ENCODE measurements around the gene UBA1.
A peak's percentile ranks its signal among the peaks of the same experiment; 100 is the strongest.

The UBA1 gene

DNA sequence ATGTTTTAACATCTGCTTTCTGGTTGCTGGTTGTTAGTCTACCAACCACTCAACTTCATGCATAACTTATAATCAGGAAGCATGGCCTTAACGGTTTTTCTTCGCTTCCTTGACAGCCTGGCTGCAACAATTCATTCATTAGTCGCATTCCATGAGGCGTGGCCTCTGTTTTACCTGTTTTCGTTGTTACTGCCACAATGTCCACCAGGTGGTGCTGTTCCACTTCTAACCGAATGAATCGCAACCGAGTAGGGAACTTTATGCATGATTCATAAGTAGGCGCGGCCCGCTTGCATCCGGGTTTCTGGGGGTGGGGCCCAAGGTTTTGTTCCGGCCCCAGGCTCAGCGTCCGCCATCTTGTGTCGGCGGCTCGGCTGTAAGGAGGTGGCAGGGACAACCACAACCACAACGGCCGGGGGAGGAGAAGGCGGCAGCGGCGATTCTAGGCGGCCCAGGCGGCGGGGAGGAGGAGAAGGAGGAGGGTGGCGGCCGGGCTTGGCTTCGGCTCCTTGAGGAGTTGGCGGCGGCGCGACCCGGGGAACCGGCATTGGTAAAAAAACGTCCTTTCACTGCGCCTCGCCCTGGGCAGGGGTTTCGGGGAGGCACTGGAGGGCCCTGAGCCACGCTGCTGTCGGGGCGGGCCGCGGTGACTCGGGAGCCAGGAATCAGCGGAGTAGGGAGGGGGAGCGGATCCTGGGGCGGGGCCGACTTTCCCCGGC is at the start of gene UBA1:
Gene UBA1, plus strand, starts transcription at position 355 of the 719 bp plus-strand sequence. CDS start 4,974 bp downstream, outside the sequence.
- Histone ChIP-seq H3K79me2 (ENCODE audit: insufficient read depth, low read length) (peaks cover 38% of the 10 kb centered on the region), H3K27ac (ENCODE audit: low read depth, low read length, poor library complexity, severe bottlenecking) (peak within 1 kb of the TSS; percentile 98), H3K4me3 (ENCODE audit: low read depth, low read length, poor library complexity, severe bottlenecking) (peak within 1 kb of the TSS; percentile 91), H3K9ac (ENCODE audit: low read length) (peak within 1 kb of the TSS; percentile 100), H4K20me1 (ENCODE audit: insufficient read depth, low read length) (no peaks in the 10 kb centered on the region), H3K9me2 (ENCODE audit: low read depth, low read length) (no peaks in the 10 kb centered on the region), H3K27me3 (ENCODE audit: insufficient read depth, low read length) (no peaks in the 10 kb centered on the region), H3K36me3 (ENCODE audit: insufficient read depth, low read length) (peaks cover 33% of the 10 kb centered on the region), H3K9me3 (ENCODE audit: low read length) (no peaks in the 10 kb centered on the region), H3K4me2 (ENCODE audit: low read length) (peak within 1 kb of the TSS; percentile 99), H2AFZ (ENCODE audit: low read length) (no peak within 1 kb of the TSS), H3K4me1 (ENCODE audit: insufficient read depth, low read length, severe bottlenecking) (peaks cover 38% of the 10 kb centered on the region), H3F3A (ENCODE audit: insufficient read depth, low read length) (no peaks in the 10 kb centered on the region)
- TF ChIP-seq EZH2 (IDR thresholded peaks at IDR 0.05; ENCODE audit: borderline replicate concordance, low read length) (no peak), CTCF (IDR thresholded peaks at IDR 0.05; ENCODE audit: low read length) (peak; percentile 64)

GRCh38 chrX:47143894-47144625 is 49.6 kb upstream of the UBA1 start:
- H3K9me2 ChIP-seq (ENCODE audit: low read depth, low read length) = no peaks in the 10 kb centered on the region

More at GRCh38 chrX:47143894-47144625, 49.6 kb upstream of the UBA1 start:
- H3K27me3 ChIP-seq (ENCODE audit: insufficient read depth, low read length) = no peaks in the 10 kb centered on the region
- peaks cover 20% of the 10 kb centered on the region for H3K4me1 ChIP-seq (ENCODE audit: insufficient read depth, low read length, severe bottlenecking)
- H3K27ac ChIP-seq (ENCODE audit: low read depth, low read length, poor library complexity, severe bottlenecking) = peak overlapping the region; percentile 93
- peaks cover 48% of the 10 kb centered on the region for H3K79me2 ChIP-seq (ENCODE audit: insufficient read depth, low read length)
- H3K4me3 ChIP-seq (ENCODE audit: low read depth, low read length, poor library complexity, severe bottlenecking) = peak overlapping the region; percentile 92
- H3K36me3 ChIP-seq (ENCODE audit: insufficient read depth, low read length) = peaks cover 47% of the 10 kb centered on the region
- TF ChIP-seq CTCF (IDR thresholded peaks at IDR 0.05; ENCODE audit: low read length) (no peak), EZH2 (IDR thresholded peaks at IDR 0.05; ENCODE audit: borderline replicate concordance, low read length) (no peak)
- H4K20me1 ChIP-seq (ENCODE audit: insufficient read depth, low read length) = no peaks in the 10 kb centered on the region
- H3K9me3 ChIP-seq (ENCODE audit: low read length) = no peaks in the 10 kb centered on the region
- peak overlapping the region; percentile 93 for H3K9ac ChIP-seq (ENCODE audit: low read length)
- H3F3A ChIP-seq (ENCODE audit: insufficient read depth, low read length) = no peaks in the 10 kb centered on the region
- H2AFZ ChIP-seq (ENCODE audit: low read length) = no peak overlapping the region
- peak overlapping the region; percentile 97 for H3K4me2 ChIP-seq (ENCODE audit: low read length)

Measured in OCI-LY1 (cell line).